B cell (primary cell): ENCODE results near the gene MSH5. TPM values are rescaled to one million over a fixed set of nuclear protein-coding genes. Genes with fewer than 3 reads are reported as not detected.

ENCODE experiments used
- ATAC-seq: fragments of 200-7000 bp; cut with Tn5 transposase; one replicate; pipeline ENCODE4 v1.10.0; 2021; ENCODE audit warnings: low read depth, mild to moderate bottlenecking, moderate number of reproducible peaks, moderate library complexity
- CTCF ChIA-PET: fragments of 350-600 bp; sonication (Branson Sonifier 250); formaldehyde crosslinking; loops from one replicate; lab custom pipeline; 2021; ENCODE audit warnings: antibody characterized with exemption, inconsistent platforms; lab: Charles Lee
- POLR2A ChIA-PET: fragments of 350-600 bp; sonication (Branson Sonifier 250); formaldehyde crosslinking; loops from one replicate; lab custom pipeline; 2021; ENCODE audit warnings: antibody characterized with exemption; lab: Charles Lee
- DNase-seq: peaks from one replicate; pipeline ENCODE4 v3.0.0; 2013
- H2AFZ ChIP-seq: 2 replicates; pipeline ENCODE4 v1.6.1; 2012; ENCODE audit warnings: mild to moderate bottlenecking, low read depth, low read length; ENCODE audit not compliant: insufficient read depth, poor library complexity, severe bottlenecking
- H3K27ac ChIP-seq, 2 donors: 1 replicate in 1 of 2; 2 replicates in 1 of 2; pipeline ENCODE4 v1.5.1; 2012 to 2013; ENCODE audit warnings: low read length in 2 of 2, mild to moderate bottlenecking in 2 of 2, moderate library complexity in 1 of 2
- H3K27me3 ChIP-seq, 4 experiments: fragments of 200-600 bp in 1 of 4; sonication (generic) in 1 of 4; replicated peaks in 1 of 4; 1 replicate in 2 of 4; 2 replicates in 2 of 4; pipeline versions ENCODE4 v1.6.1 to v1.7.0; 2013 to 2016; ENCODE audit warnings: low read length in 3 of 4, mild to moderate bottlenecking in 2 of 4, mixed read lengths in 1 of 4, moderate library complexity in 1 of 4; ENCODE audit not compliant: insufficient read depth in 4 of 4, control insufficient read depth in 3 of 4; ENCODE audit errors: control extremely low read depth in 1 of 4
- H3K36me3 ChIP-seq, 2 experiments: replicated peaks in 1 of 2; 1 replicate in 1 of 2; 2 replicates in 1 of 2; pipeline versions ENCODE4 v1.6.1 to v1.7.1; 2013; ENCODE audit warnings: low read length in 1 of 2; ENCODE audit not compliant: insufficient read depth in 2 of 2, control insufficient read depth in 1 of 2; ENCODE audit errors: control extremely low read depth in 1 of 2, extremely low read depth in 1 of 2
- H3K4me1 ChIP-seq, 2 donors: fragments of 200-600 bp in 1 of 2; sonication (generic) in 1 of 2; 1 replicate in 1 of 2; 2 replicates in 1 of 2; pipeline versions ENCODE4 v1.5.1 to v1.6.1; 2013 to 2017; ENCODE audit warnings: low read length in 2 of 2; ENCODE audit not compliant: control insufficient read depth in 2 of 2, insufficient read depth in 2 of 2
- H3K4me2 ChIP-seq: replicated peaks from 2 replicates; pipeline ENCODE3; 2012; ENCODE audit warnings: mild to moderate bottlenecking, low read depth, low read length; ENCODE audit not compliant: poor library complexity, severe bottlenecking
- H3K4me3 ChIP-seq, 5 experiments: fragments of 200-600 bp in 1 of 5; sonication (generic) in 1 of 5; 1 replicate in 3 of 5; 2 replicates in 2 of 5; pipeline versions ENCODE4 v1.5.1 to v1.7.0; 2011 to 2016; ENCODE audit warnings: low read length in 4 of 5, mild to moderate bottlenecking in 4 of 5, low read depth in 2 of 5, control low read depth in 1 of 5, moderate library complexity in 1 of 5; ENCODE audit not compliant: insufficient read depth in 1 of 5; ENCODE audit errors: control extremely low read depth in 1 of 5, extremely low read depth in 1 of 5
- H3K79me2 ChIP-seq: fragments of 200-600 bp; sonication (generic); one replicate; pipeline ENCODE4 v1.6.0; 2016; ENCODE audit warnings: low read length; ENCODE audit not compliant: control insufficient read depth, insufficient read depth
- H3K9ac ChIP-seq: fragments of 200-600 bp; sonication (generic); 2 replicates; pipeline ENCODE4 v1.6.1; 2017; ENCODE audit warnings: mild to moderate bottlenecking, low read length, moderate library complexity
- H3K9me3 ChIP-seq, 3 donors: one replicate each; pipeline versions ENCODE4 v1.6.1 to v1.7.1; 2013; ENCODE audit warnings: low read length in 2 of 3; ENCODE audit not compliant: control insufficient read depth in 2 of 3, insufficient read depth in 1 of 3; ENCODE audit errors: control extremely low read depth in 1 of 3
- H4K20me1 ChIP-seq: 2 replicates; pipeline ENCODE4 v1.6.0; 2012; ENCODE audit warnings: mild to moderate bottlenecking, low read length; ENCODE audit not compliant: insufficient read depth, control insufficient read depth, poor library complexity, severe bottlenecking
- H3K27ac Mint-ChIP-seq: one replicate; pipeline ENCODE4 v1.8.0; 2021; ENCODE audit warnings: mixed read lengths
- H3K27me3 Mint-ChIP-seq: one replicate; pipeline ENCODE4 v1.8.0; 2021; ENCODE audit warnings: mixed read lengths
- H3K4me1 Mint-ChIP-seq: one replicate; pipeline ENCODE4 v1.8.0; 2021; ENCODE audit warnings: mixed read lengths
- H3K4me3 Mint-ChIP-seq: one replicate; pipeline ENCODE4 v1.8.0; 2021; ENCODE audit warnings: mixed read lengths
- H3K9me3 Mint-ChIP-seq: one replicate; pipeline ENCODE4 v1.8.0; 2022; ENCODE audit warnings: mixed read lengths; ENCODE audit not compliant: insufficient read depth
- CTCF ChIP-seq: fragments of 200-600 bp; IDR thresholded peaks from one replicate; pipeline ENCODE4 v1.8.0; 2022; ENCODE audit warnings: antibody characterized with exemption, mild to moderate bottlenecking
- EZH2 ChIP-seq: IDR thresholded peaks from 2 replicates; pipeline ENCODE4 v1.6.1; 2012; ENCODE audit warnings: borderline replicate concordance, low read depth, mild to moderate bottlenecking, moderate library complexity, low read length; ENCODE audit not compliant: insufficient read depth, poor library complexity, severe bottlenecking
- WGBS: methylation state at CpG from one replicate; pipeline ENCODE4 v1.1.5; 2013; ENCODE audit warnings: missing lambda C conversion rate; ENCODE audit not compliant: insufficient coverage; 5-methylcytosine and 5-hydroxymethylcytosine counted together
- intact Hi-C: fragments of 100-400 bp; cut with micrococcal nuclease; formaldehyde crosslinking; loops from one replicate; pipeline ENCODE4 v1.10.0; 2022
- polyA plus RNA-seq: library from polyadenylated mRNA; depleted of rRNA; stranded (reverse); fragments of >200 nt; gene quantifications from 2 replicates; pipeline ENCODE4 v1.2.3, GENCODE V29; 2012
- total RNA-seq, 2 donors: library from RNA; stranded (reverse); fragments of 120-200 nt in 1 of 2; gene quantifications; 1 replicate in 1 of 2; 2 replicates in 1 of 2; pipeline versions ENCODE4 v1.2.3 to v1.2.4, GENCODE V29; 2013 to 2022

The MSH5 gene
- total and polyA plus RNA-seq, 2 donors (not counting 1 experiment from before 2014, with no cell fraction given), result 49.9 to 51.6 TPM

GRCh38 chr6:31777667-31778050 lies 37.9 kb downstream of the MSH5 start:
- no peaks in the 10 kb centered on the region for H3K9me3 ChIP-seq
- TF ChIP-seq CTCF (no peak), EZH2 (no peak)
- H3K4me1 ChIP-seq, result peaks cover 15 to 24% of the 10 kb centered on the region in 2 donors
- H3K27me3 Mint-ChIP-seq, result no peaks in the 10 kb centered on the region
- H2AFZ ChIP-seq, result no peak overlapping the region
- no peak overlapping the region for H3K4me3 Mint-ChIP-seq
- ChIA-PET CTCF (interaction anchor here (0.9 to 1.9 kb wide), 4 partner anchors 8 to 36 kb away, joined by 4 to 7 read pairs (median 4); partner anchors contain the start of gene VARS1), POLR2A (interaction anchor here (0.6 kb wide), 1 partner anchor 30 kb away, joined by 3 read pairs; no protein-coding TSS in a partner anchor)
- H3K9me3 Mint-ChIP-seq, result no peaks in the 10 kb centered on the region
- ATAC-seq (no peak), DNase-seq (no peak)
- no peaks in the 10 kb centered on the region for H4K20me1 ChIP-seq
- no peaks in the 10 kb centered on the region for H3K27me3 ChIP-seq
- no peaks in the 10 kb centered on the region for H3K79me2 ChIP-seq
- peaks cover 21% of the 10 kb centered on the region for H3K4me1 Mint-ChIP-seq
- peak overlapping the region; percentile 90 for H3K27ac Mint-ChIP-seq
- intact Hi-C loops, result loop anchor here (2.0 kb wide), 2 partner anchors 17 to 39 kb away; partner anchors contain the start of gene VARS1
- WGBS, result 100% methylated on average over 4 of the region's 5 CpGs
- H3K36me3 ChIP-seq, result peaks cover 0 to 47% of the 10 kb centered on the region in 2 experiments
- H3K4me3 ChIP-seq, result no peak overlapping the region
- peak overlapping the region; percentile 72 for H3K4me2 ChIP-seq
- H3K9ac ChIP-seq, result no peak overlapping the region
- H3K27ac ChIP-seq, result peak overlapping the region; percentile 66 to 67

- no peaks in the 10 kb centered on the region for H3K79me2 ChIP-seq
- intact Hi-C loops, result no loop called here
- no peak for DNase-seq
- H3K4me3 ChIP-seq, result no peak overlapping the region
- no peak overlapping the region for H3K4me2 ChIP-seq
- no peaks in the 10 kb centered on the region for H3K27me3 ChIP-seq
- no peak for ATAC-seq
- peaks cover 15 to 21% of the 10 kb centered on the region in 2 donors for H3K4me1 ChIP-seq
- ChIA-PET POLR2A (no interaction called here), CTCF (interaction anchor here (1.2 to 1.9 kb wide), 2 partner anchors 8 to 13 kb away, joined by 4 to 7 read pairs; no protein-coding TSS in a partner anchor)
- no peak overlapping the region for H3K27ac ChIP-seq
- no peak overlapping the region for H3K9ac ChIP-seq
- Mint-ChIP-seq H3K4me3 (no peak overlapping the region), H3K27ac (no peak overlapping the region), H3K27me3 (no peaks in the 10 kb centered on the region), H3K9me3 (no peaks in the 10 kb centered on the region), H3K4me1 (peaks cover 18% of the 10 kb centered on the region)
- no peaks in the 10 kb centered on the region for H4K20me1 ChIP-seq
- 95% methylated on average over 5 of the region's 5 CpGs for WGBS
- peaks cover 0 to 51% of the 10 kb centered on the region in 2 experiments for H3K36me3 ChIP-seq
- H2AFZ ChIP-seq, result no peak overlapping the region
- H3K9me3 ChIP-seq, result no peaks in the 10 kb centered on the region
- TF ChIP-seq CTCF (no peak), EZH2 (no peak)
Measured at GRCh38 chr6:31778193-31778592, 38.4 kb downstream of the MSH5 start.
